GM23338 (cell line): ENCODE measurements around the gene FCER1G. TPM values are rescaled to one million over a fixed set of nuclear protein-coding genes. Genes with fewer than 3 reads are reported as not detected.

Source experiments
- CTCF ChIP-seq, 2 experiments: fragments of 200-600 bp in 1 of 2; sonication (generic) in 1 of 2; conservative IDR thresholded peaks; 2 replicates each; pipeline versions ENCODE4 v1.5.1 to v1.6.1; 2016 to 2017; ENCODE audit warnings: antibody characterized with exemption in 2 of 2, low read depth in 2 of 2, mild to moderate bottlenecking in 2 of 2, moderate library complexity in 1 of 2
- ETS1 ChIP-seq: IDR thresholded peaks from 2 replicates; pipeline ENCODE4 v1.6.1; 2016; ENCODE audit warnings: antibody characterized with exemption
- EZH2 ChIP-seq: fragments of 200-600 bp; sonication (generic); IDR thresholded peaks from one replicate; pipeline ENCODE4 v1.8.0; 2017; ENCODE audit warnings: antibody characterized with exemption, mild to moderate bottlenecking, low read depth; ENCODE audit not compliant: unreplicated experiment
- EZH2phosphoT487 ChIP-seq: fragments of 200-600 bp; sonication (generic); IDR thresholded peaks from one replicate; pipeline ENCODE4 v1.8.1; 2018; ENCODE audit warnings: antibody characterized with exemption; ENCODE audit not compliant: unreplicated experiment
- NANOG ChIP-seq: IDR thresholded peaks from 2 replicates; pipeline ENCODE4 v1.6.1; 2016; ENCODE audit warnings: antibody characterized with exemption, borderline replicate concordance
- POLR2AphosphoS5 ChIP-seq: IDR thresholded peaks from 2 replicates; pipeline ENCODE4 v1.6.1; 2016; ENCODE audit warnings: antibody characterized with exemption, low read depth
- STAT1 ChIP-seq: IDR thresholded peaks from one replicate; pipeline ENCODE4 v1.6.1; 2016; ENCODE audit warnings: antibody characterized with exemption; ENCODE audit not compliant: unreplicated experiment
- ZNF114 ChIP-seq: fragments of 250-450 bp; sonication (Bioruptor Pico); IDR thresholded peaks from 2 replicates; pipeline ENCODE4 v1.5.0; 2020; ENCODE audit warnings: mild to moderate bottlenecking, moderate library complexity
- ZNF331 ChIP-seq: fragments of 250-450 bp; sonication (Bioruptor Pico); IDR thresholded peaks from 2 replicates; pipeline ENCODE4 v1.5.0; 2020; ENCODE audit warnings: low read depth, mild to moderate bottlenecking, moderate library complexity
- ZNF462 ChIP-seq: fragments of 250-450 bp; sonication (Bioruptor Pico); IDR thresholded peaks from 2 replicates; pipeline ENCODE4 v1.5.0; 2020; ENCODE audit warnings: mild to moderate bottlenecking, moderate library complexity
- polyA plus RNA-seq: library from polyadenylated mRNA; unstranded; fragments of >200 nt; fragmentation: Nextera tagmentation; extraction: Ambion mirVana; gene quantifications from 2 replicates; pipeline ENCODE4 v1.2.1, GENCODE V29; 2016
- total RNA-seq: library from RNA; depleted of rRNA; stranded (reverse); fragments of >200 nt; shearing (Covaris generic); gene quantifications from 2 replicates; pipeline ENCODE4 v1.2.3, GENCODE V29; 2014

FCER1G gene
- total and polyA plus RNA-seq, 2 experiments from 2014 or later = 1.1 TPM; not detected in 1

DNA sequence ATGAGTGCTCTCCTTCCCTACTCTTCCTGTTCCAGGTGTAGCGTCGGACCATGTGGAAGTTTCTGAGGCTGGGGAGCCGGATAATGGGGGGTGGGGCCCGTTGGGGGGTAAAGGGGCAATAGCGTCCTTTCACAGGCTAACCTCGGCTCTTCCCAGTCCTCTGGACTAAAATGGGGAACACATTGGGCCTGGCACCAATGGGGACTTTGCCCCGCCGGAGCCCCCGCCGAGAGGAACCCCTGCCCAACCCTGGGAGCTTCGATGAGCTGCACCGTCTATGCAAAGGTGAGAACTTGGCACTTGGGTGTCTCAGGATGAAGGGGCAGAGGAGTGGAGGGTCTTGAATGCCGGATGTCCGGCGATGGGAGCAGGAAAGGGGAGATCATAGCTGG, 11.2 kb downstream of the FCER1G start (continued):
- TF ChIP-seq ZNF462 (CRISPR knock-in tag) = no peak
- no peak for TF ChIP-seq POLR2AphosphoS5
- no peak for TF ChIP-seq ZNF114
- no peak for TF ChIP-seq ETS1
- no peak for TF ChIP-seq EZH2phosphoT487
- TF ChIP-seq CTCF (conservative IDR thresholded peaks at IDR 0.05; ENCODE audit: low read depth in 2 of 2) = no peak
- TF ChIP-seq EZH2 = no peak
- TF ChIP-seq STAT1 = no peak
- no peak for TF ChIP-seq NANOG
- no peak for TF ChIP-seq ZNF331 (CRISPR knock-in tag)
